Upper lobe of left lung (tissue), 6 donors: Measurements from ENCODE around the gene RAB33A. TPM values are rescaled to one million over a fixed set of nuclear protein-coding genes. Genes with fewer than 3 reads are reported as not detected.

Experiments
- ATAC-seq, 2 donors: fragments of 200-7000 bp; cut with Tn5 transposase; one replicate each; pipeline ENCODE4 v1.9.1; 2022; ENCODE audit warnings: mild to moderate bottlenecking in 2 of 2, moderate library complexity in 2 of 2; ENCODE audit not compliant: low FRiP score in 2 of 2
- DNase-seq, 2 donors: peaks; one replicate each; pipeline ENCODE4 v3.0.0-alpha.2; 2019 to 2020
- H3K27ac ChIP-seq, 4 donors: fragments of 200-600 bp; sonication (generic); one replicate each; pipeline ENCODE4 v1.5.1; 2016 to 2019
- H3K27me3 ChIP-seq, 4 donors: fragments of 200-600 bp; sonication (generic); one replicate each; pipeline ENCODE4 v1.5.1; 2017 to 2019
- H3K36me3 ChIP-seq, 4 donors: fragments of 200-600 bp; sonication (generic); one replicate each; pipeline ENCODE4 v1.5.1; 2016 to 2019
- H3K4me1 ChIP-seq, 4 donors: fragments of 200-600 bp; sonication (generic); one replicate each; pipeline ENCODE4 v1.5.1; 2018 to 2019
- H3K4me3 ChIP-seq, 4 donors: fragments of 200-600 bp; sonication (generic); one replicate each; pipeline ENCODE4 v1.5.1; 2017 to 2019; ENCODE audit warnings: mild to moderate bottlenecking in 2 of 4, moderate library complexity in 1 of 4
- H3K9me3 ChIP-seq, 4 donors: fragments of 200-600 bp; sonication (generic); one replicate each; pipeline ENCODE4 v1.5.1; 2018 to 2019
- CTCF ChIP-seq, 6 experiments: fragments of 450-650 bp in 4 of 6; fragments of 200-600 bp in 2 of 6; sonication (generic) in 2 of 6; IDR thresholded peaks; one replicate each; pipeline ENCODE4 v1.5.1; 2016 to 2019; ENCODE audit warnings: antibody characterized with exemption in 6 of 6
- EP300 ChIP-seq, 4 donors: sonication (generic); formaldehyde crosslinking; IDR thresholded peaks; one replicate each; pipeline ENCODE4 v1.5.1; 2017; ENCODE audit warnings: antibody characterized with exemption in 4 of 4, control low read depth in 2 of 4
- POLR2A ChIP-seq, 4 donors: fragments of 450-650 bp; IDR thresholded peaks; one replicate each; pipeline ENCODE4 v1.5.1; 2016 to 2017; ENCODE audit warnings: antibody characterized with exemption in 4 of 4, mild to moderate bottlenecking in 2 of 4
- POLR2AphosphoS5 ChIP-seq, 2 donors: sonication (generic); formaldehyde crosslinking; IDR thresholded peaks; one replicate each; pipeline ENCODE4 v1.5.1; 2017; ENCODE audit warnings: antibody characterized with exemption in 2 of 2
- WGBS, 2 donors: methylation state at CpG; one replicate each; pipeline ENCODE4 v1.1.5; 2017 to 2018; 5-methylcytosine and 5-hydroxymethylcytosine counted together
- total RNA-seq, 6 donors: library from RNA; depleted of rRNA in 4 of 6; stranded (reverse); fragments of >200 nt in 4 of 6; gene quantifications; one replicate each; pipeline versions ENCODE4 v1.1.0 to v1.2.1, GENCODE V29; 2016 to 2021
- donor health status: DM: no; HTN: no; CAD: no; lungs with moderate emphysema.
- donor health status: DM: no; HTN: yes; CAD: no; lungs with severe emphysema.

RAB33A gene
- total RNA-seq, 6 donors from 2014 or later: 0.29 to 1.1 (median 0.75) TPM; not detected in 2

GRCh38 chrX:130136496-130136895, 35.3 kb upstream of the RAB33A start:
- Histone ChIP-seq H3K27me3 (no peaks in the 10 kb centered on the region), H3K4me3 (no peak overlapping the region), H3K27ac (no peak overlapping the region), H3K36me3 (peaks cover 0 to 42% (median 5%) of the 10 kb centered on the region in 4 donors), H3K4me1 (no peaks in the 10 kb centered on the region), H3K9me3 (no peaks in the 10 kb centered on the region)
- 46 to 70% methylated on average over 3 to 5 of the region's 5 CpGs for WGBS, 2 donors
- ATAC-seq: no peak
- TF ChIP-seq EP300 (IDR thresholded peaks at IDR 0.05): no peak
- TF ChIP-seq POLR2A (IDR thresholded peaks at IDR 0.05): no peak
- no peak for TF ChIP-seq POLR2AphosphoS5 (IDR thresholded peaks at IDR 0.05)
- no peak for TF ChIP-seq CTCF (IDR thresholded peaks at IDR 0.05)
- DNase-seq: no peak

DNA sequence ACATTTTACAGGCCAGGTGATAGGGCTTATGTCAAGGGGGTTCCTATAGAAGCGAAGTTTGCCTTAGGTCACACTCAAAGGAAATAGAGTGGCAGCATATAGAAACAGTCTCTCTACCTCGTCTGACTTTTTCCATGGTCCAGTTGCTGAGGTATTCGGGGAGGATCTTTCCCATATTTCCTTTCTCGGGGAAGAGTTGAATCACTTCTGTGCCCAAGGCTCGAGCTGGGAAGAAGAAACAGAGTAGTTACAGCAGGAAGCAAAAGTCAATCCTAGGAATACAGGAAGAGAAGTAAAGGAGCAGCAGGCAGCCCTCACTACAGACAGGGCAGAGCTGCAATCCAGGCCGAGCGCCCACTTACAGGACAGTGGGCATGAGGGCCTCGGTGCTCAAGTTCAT, 34.8 kb upstream of the RAB33A start:
- ATAC-seq (no peak), DNase-seq (no peak)
- Histone ChIP-seq H3K4me1 (no peaks in the 10 kb centered on the region), H3K36me3 (peaks cover 0 to 37% (median 5%) of the 10 kb centered on the region in 4 donors), H3K27ac (no peak overlapping the region), H3K4me3 (no peak overlapping the region), H3K9me3 (no peaks in the 10 kb centered on the region), H3K27me3 (no peaks in the 10 kb centered on the region)
- 83 to 95% methylated on average over 7 to 8 of the region's 8 CpGs for WGBS, 2 donors
- no peak for TF ChIP-seq CTCF (IDR thresholded peaks at IDR 0.05)

- Histone ChIP-seq H3K9me3 (no peaks in the 10 kb centered on the region), H3K27ac (no peak overlapping the region), H3K36me3 (peaks cover 0 to 34% (median 2%) of the 10 kb centered on the region in 4 donors), H3K4me1 (no peaks in the 10 kb centered on the region), H3K27me3 (no peaks in the 10 kb centered on the region), H3K4me3 (no peak overlapping the region)
- DNase-seq: no peak
- WGBS, 2 donors: 12 to 28% methylated on average over 3 of the region's 3 CpGs
- no peak for TF ChIP-seq CTCF (IDR thresholded peaks at IDR 0.05)
- no peak for TF ChIP-seq POLR2A (IDR thresholded peaks at IDR 0.05)
- TF ChIP-seq EP300 (IDR thresholded peaks at IDR 0.05): no peak
- no peak for TF ChIP-seq POLR2AphosphoS5 (IDR thresholded peaks at IDR 0.05)
- ATAC-seq: no peak
Observed at GRCh38 chrX:130139474-130140201, 32.1 kb upstream of the RAB33A start.

- Histone ChIP-seq H3K27me3 (no peaks in the 10 kb centered on the region), H3K9me3 (no peaks in the 10 kb centered on the region), H3K27ac (no peak overlapping the region), H3K4me3 (no peak overlapping the region), H3K36me3 (peaks cover 0 to 39% (median 0%) of the 10 kb centered on the region in 4 donors), H3K4me1 (no peaks in the 10 kb centered on the region)
- WGBS, 2 donors: 66% methylated on average over 3 of the region's 3 CpGs
- no peak for DNase-seq
- TF ChIP-seq POLR2AphosphoS5 (IDR thresholded peaks at IDR 0.05): no peak
- no peak for TF ChIP-seq EP300 (IDR thresholded peaks at IDR 0.05)
- no peak for TF ChIP-seq POLR2A (IDR thresholded peaks at IDR 0.05)
- no peak for TF ChIP-seq CTCF (IDR thresholded peaks at IDR 0.05)
- no peak for ATAC-seq
Observed at GRCh38 chrX:130144509-130144908, 27.3 kb upstream of the RAB33A start.

GRCh38 chrX:130145123-130145522, 26.6 kb upstream of the RAB33A start:
- DNase-seq: no peak
- TF ChIP-seq POLR2AphosphoS5 (IDR thresholded peaks at IDR 0.05) (no peak), CTCF (IDR thresholded peaks at IDR 0.05) (no peak), POLR2A (IDR thresholded peaks at IDR 0.05) (no peak), EP300 (IDR thresholded peaks at IDR 0.05) (no peak)
- H3K36me3 ChIP-seq: peaks cover 0 to 37% (median 0%) of the 10 kb centered on the region in 4 donors
- H3K4me3 ChIP-seq: no peak overlapping the region
- no peaks in the 10 kb centered on the region for H3K9me3 ChIP-seq
- WGBS, 2 donors: 85 to 96% methylated on average over 4 of the region's 4 CpGs
- no peak for ATAC-seq
- H3K27ac ChIP-seq: no peak overlapping the region
- no peaks in the 10 kb centered on the region for H3K27me3 ChIP-seq
- no peaks in the 10 kb centered on the region for H3K4me1 ChIP-seq
